Spleen (tissue), 11 donors: Measurements from ENCODE around the gene SPATS2. TPM values are rescaled to one million over a fixed set of nuclear protein-coding genes. Genes with fewer than 3 reads are reported as not detected.

Experiments used
- DNase-seq: peaks from one replicate; pipeline ENCODE4 v3.0.0-alpha.2; 2020
- H3K27ac ChIP-seq, 8 donors: fragments of 200-600 bp; sonication (generic) in 7 of 8; 1 replicate in 4 of 8; 2 replicates in 4 of 8; pipeline versions ENCODE4 v1.5.0 to v1.8.0; 2016 to 2021; ENCODE audit warnings: inconsistent platforms in 4 of 8, mild to moderate bottlenecking in 4 of 8, moderate library complexity in 1 of 8
- H3K27me3 ChIP-seq, 7 donors: fragments of 200-600 bp; sonication (generic) in 6 of 7; replicated peaks in 1 of 7; 1 replicate in 4 of 7; 2 replicates in 3 of 7; pipeline versions ENCODE4 v1.5.0 to v1.8.0; 2016 to 2021; ENCODE audit warnings: inconsistent platforms in 3 of 7, mild to moderate bottlenecking in 1 of 7
- H3K36me3 ChIP-seq, 6 donors: fragments of 200-600 bp; sonication (generic) in 5 of 6; 1 replicate in 4 of 6; 2 replicates in 2 of 6; pipeline versions ENCODE4 v1.5.0 to v1.8.0; 2016 to 2021; ENCODE audit warnings: inconsistent platforms in 2 of 6
- H3K4me1 ChIP-seq, 6 donors: fragments of 200-600 bp; sonication (generic) in 5 of 6; 1 replicate in 3 of 6; 2 replicates in 3 of 6; pipeline versions ENCODE4 v1.5.0 to v1.8.0; 2016 to 2021; ENCODE audit warnings: inconsistent platforms in 3 of 6
- H3K4me3 ChIP-seq, 8 donors: fragments of 200-600 bp; sonication (generic) in 7 of 8; 1 replicate in 4 of 8; 2 replicates in 4 of 8; pipeline versions ENCODE4 v1.5.0 to v1.8.0; 2016 to 2021; ENCODE audit warnings: inconsistent platforms in 4 of 8, mild to moderate bottlenecking in 4 of 8, moderate library complexity in 2 of 8
- H3K9me3 ChIP-seq, 8 donors: fragments of 200-600 bp; sonication (generic) in 7 of 8; 1 replicate in 4 of 8; 2 replicates in 4 of 8; pipeline versions ENCODE4 v1.5.0 to v1.8.0; 2016 to 2021; ENCODE audit warnings: inconsistent platforms in 4 of 8
- POLR2A ChIP-seq, 3 donors: fragments of 450-650 bp; IDR thresholded peaks; one replicate each; pipeline ENCODE4 v1.5.1; 2017; ENCODE audit warnings: antibody characterized with exemption in 3 of 3, mild to moderate bottlenecking in 1 of 3
- POLR2AphosphoS5 ChIP-seq, 3 donors: sonication (generic); formaldehyde crosslinking; IDR thresholded peaks; one replicate each; pipeline ENCODE4 v1.5.1; 2017; ENCODE audit warnings: antibody characterized with exemption in 3 of 3
- WGBS, 5 donors: extraction: QIAGEN DNeasy Blood & Tissue Kit in 3 of 5; methylation state at CpG; one replicate each; pipeline versions ENCODE4 v1.1.5 to v1.1.7; 2013 to 2018; 5-methylcytosine and 5-hydroxymethylcytosine counted together
- intact Hi-C: fragments of 100-400 bp; cut with DNase I; formaldehyde crosslinking; loops from one replicate; pipeline ENCODE4 v1.15.0; 2023; ENCODE audit warnings: low total_unique reads
- polyA plus RNA-seq, 3 donors: library from polyadenylated mRNA; stranded (reverse); fragments of 200-250 nt; gene quantifications; one replicate each; pipeline ENCODE4 v1.2.1, GENCODE V29; 2013
- total RNA-seq, 7 donors: library from RNA; depleted of rRNA in 3 of 7; stranded (reverse); fragments of >200 nt in 3 of 7; fragmentation: NEBNext Ultra II Directional in 4 of 7; extraction: Animal tissue kit (Norgen Biotek cat#: 25700) in 4 of 7; gene quantifications; one replicate each; pipeline versions ENCODE4 v1.1.0 to v1.2.1, GENCODE V29; 2016 to 2021
- TF ChIP-seq, protein P1 (sequence below), 11 experiments: fragments of 200-600 bp in 7 of 11; fragments of 450-650 bp in 4 of 11; sonication (generic) in 4 of 11; IDR thresholded peaks in 8 of 11; conservative IDR thresholded peaks in 3 of 11; 1 replicate in 7 of 11; 2 replicates in 4 of 11; pipeline versions ENCODE4 v1.4.0 to v1.8.0; 2016 to 2021; ENCODE audit warnings: antibody characterized with exemption in 11 of 11, inconsistent platforms in 4 of 11, mild to moderate bottlenecking in 1 of 11
- donor health status: healthy with polysubstance abuse.
- donor health status: DM: no; HTN: no; CAD: no; lungs with moderate emphysema.
- donor health status: DM: no; HTN: no; CAD: no.
- donor health status: Bipolar disorder and iron deficiency.
- donor health status: healthy.
- donor health status: DM: no; HTN: no; CAD: no.
- donor health status: DM: yes; HTN: yes; CAD: no.

Gene SPATS2
- total and polyA plus RNA-seq, 10 donors, result 7.1 to 27.0 (median 19.0) TPM

DNA sequence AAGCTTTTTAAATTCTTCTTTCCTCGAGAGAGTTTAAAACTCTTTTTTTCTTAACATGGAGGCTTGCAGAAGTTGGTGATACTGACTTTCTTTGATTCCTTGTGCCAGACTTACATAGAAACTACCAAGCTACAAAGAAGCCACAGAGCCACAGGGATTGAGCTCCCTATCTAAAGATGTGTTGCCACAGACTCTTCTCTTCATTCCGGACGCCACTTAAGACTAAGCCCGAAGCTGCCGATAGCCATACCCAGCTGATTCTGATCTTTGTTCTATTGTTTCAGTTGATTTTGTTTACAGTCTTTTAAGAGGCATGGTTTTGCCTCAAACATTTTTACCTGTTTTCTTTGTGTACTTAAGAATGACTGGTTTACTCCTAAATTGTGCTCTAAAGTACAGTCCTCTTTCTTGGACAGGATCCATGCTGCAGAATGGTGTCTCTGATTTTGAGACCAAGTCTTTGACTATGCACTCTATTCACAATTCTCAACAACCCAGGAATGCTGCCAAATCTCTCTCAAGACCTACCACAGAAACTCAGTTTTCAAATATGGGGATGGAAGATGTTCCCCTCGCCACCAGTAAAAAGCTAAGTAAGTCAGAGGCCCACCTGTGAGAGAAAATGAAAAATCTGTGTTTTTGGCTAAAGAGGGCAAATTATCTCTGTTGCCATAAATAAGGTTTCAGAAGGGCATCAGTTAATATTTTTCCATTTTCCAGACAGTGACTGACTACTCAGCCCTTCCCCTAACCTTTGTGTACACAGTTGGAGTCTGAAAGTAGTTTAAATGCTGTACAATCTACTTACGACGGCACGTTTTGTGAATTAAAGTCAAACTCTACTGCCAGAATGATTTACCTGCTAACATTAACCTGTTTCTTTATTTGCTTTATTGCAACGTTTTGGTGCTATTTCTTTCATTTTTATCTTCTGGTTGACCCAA, 129.4 kb downstream of the SPATS2 start:
- no peaks in the 10 kb centered on the region for H3K9me3 ChIP-seq
- no peak overlapping the region for H3K4me3 ChIP-seq
- H3K27me3 ChIP-seq, result no peaks in the 10 kb centered on the region
- 91 to 95% (median 92%) methylated on average over 10 of the region's 10 CpGs for WGBS, 5 donors
- TF ChIP-seq POLR2A (IDR thresholded peaks at IDR 0.05) (no peak), POLR2AphosphoS5 (IDR thresholded peaks at IDR 0.05) (no peak)
- TF ChIP-seq, protein P1, sequence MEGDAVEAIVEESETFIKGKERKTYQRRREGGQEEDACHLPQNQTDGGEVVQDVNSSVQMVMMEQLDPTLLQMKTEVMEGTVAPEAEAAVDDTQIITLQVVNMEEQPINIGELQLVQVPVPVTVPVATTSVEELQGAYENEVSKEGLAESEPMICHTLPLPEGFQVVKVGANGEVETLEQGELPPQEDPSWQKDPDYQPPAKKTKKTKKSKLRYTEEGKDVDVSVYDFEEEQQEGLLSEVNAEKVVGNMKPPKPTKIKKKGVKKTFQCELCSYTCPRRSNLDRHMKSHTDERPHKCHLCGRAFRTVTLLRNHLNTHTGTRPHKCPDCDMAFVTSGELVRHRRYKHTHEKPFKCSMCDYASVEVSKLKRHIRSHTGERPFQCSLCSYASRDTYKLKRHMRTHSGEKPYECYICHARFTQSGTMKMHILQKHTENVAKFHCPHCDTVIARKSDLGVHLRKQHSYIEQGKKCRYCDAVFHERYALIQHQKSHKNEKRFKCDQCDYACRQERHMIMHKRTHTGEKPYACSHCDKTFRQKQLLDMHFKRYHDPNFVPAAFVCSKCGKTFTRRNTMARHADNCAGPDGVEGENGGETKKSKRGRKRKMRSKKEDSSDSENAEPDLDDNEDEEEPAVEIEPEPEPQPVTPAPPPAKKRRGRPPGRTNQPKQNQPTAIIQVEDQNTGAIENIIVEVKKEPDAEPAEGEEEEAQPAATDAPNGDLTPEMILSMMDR (IDR thresholded peaks at IDR 0.05 in 8 of 11, conservative IDR thresholded peaks at IDR 0.05 in 3 of 11), result no peak
- intact Hi-C loops, result no loop called here
- H3K36me3 ChIP-seq, result peaks cover 0 to 58% (median 12%) of the 10 kb centered on the region in 6 donors
- DNase-seq, result no peak
- no peaks in the 10 kb centered on the region for H3K4me1 ChIP-seq
- no peak overlapping the region for H3K27ac ChIP-seq

DNA sequence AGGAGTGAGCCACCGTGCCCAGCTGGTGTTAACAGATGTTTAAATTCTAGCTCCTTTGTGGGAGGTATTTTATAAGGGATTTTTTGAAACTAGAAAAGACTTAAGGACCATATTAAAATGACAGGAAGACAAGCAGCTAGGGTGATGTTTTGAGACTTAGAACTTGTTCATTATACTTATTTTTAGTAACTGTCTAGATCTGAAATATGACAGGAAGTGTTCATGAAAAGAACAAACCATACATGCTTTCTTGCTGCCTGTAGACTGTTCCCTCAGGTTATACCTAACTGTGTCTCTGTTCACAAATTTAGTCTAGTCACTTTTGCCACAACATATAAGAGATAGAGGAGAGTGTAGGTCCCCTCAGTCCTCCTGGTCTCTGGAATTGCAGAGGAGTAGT, 134.6 kb downstream of the SPATS2 start:
- Histone ChIP-seq H3K4me1 (peaks cover 0 to 9% (median 0%) of the 10 kb centered on the region in 6 donors), H3K27me3 (no peaks in the 10 kb centered on the region), H3K27ac (no peak overlapping the region), H3K4me3 (no peak overlapping the region), H3K9me3 (no peaks in the 10 kb centered on the region), H3K36me3 (peaks cover 0 to 57% (median 7%) of the 10 kb centered on the region in 6 donors)
- DNase-seq, result no peak
- WGBS, 5 donors, result 48 to 73% (median 57%) methylated on average over 1 of the region's 1 CpG
- no peak for TF ChIP-seq POLR2AphosphoS5 (IDR thresholded peaks at IDR 0.05)
- TF ChIP-seq POLR2A (IDR thresholded peaks at IDR 0.05), result no peak
- TF ChIP-seq, protein P1 (IDR thresholded peaks at IDR 0.05 in 8 of 11, conservative IDR thresholded peaks at IDR 0.05 in 3 of 11), result no peak
- intact Hi-C loops, result no loop called here

DNA sequence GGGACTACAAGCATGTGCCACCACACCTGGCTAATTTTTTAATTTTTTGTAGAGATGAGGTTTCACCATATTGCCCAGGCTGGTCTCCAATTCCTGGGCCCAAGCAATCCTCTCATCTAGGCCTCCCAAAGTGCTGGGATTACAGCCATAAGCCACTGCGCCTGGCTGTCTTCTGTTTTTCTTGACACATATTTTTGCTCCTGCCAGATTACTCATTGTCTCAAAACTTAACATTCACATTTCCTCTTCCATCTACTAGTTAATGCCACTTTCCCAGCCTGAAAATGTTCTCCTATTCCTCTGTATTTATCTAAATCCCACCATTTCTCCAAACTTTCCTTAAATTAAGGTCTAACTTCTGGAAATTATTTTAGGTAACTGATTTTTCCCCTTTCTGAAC, 135.3 kb downstream of the SPATS2 start:
- Histone ChIP-seq H3K27ac (no peak overlapping the region), H3K36me3 (peaks cover 0 to 50% (median 7%) of the 10 kb centered on the region in 6 donors), H3K4me1 (peaks cover 0 to 9% (median 0%) of the 10 kb centered on the region in 6 donors), H3K9me3 (no peaks in the 10 kb centered on the region), H3K4me3 (no peak overlapping the region), H3K27me3 (no peaks in the 10 kb centered on the region)
- TF ChIP-seq POLR2A (IDR thresholded peaks at IDR 0.05) (no peak), POLR2AphosphoS5 (IDR thresholded peaks at IDR 0.05) (no peak)
- TF ChIP-seq, protein P1 (IDR thresholded peaks at IDR 0.05 in 8 of 11, conservative IDR thresholded peaks at IDR 0.05 in 3 of 11), result no peak
- no peak for DNase-seq
- 97 to 100% (median 98%) methylated on average over 1 of the region's 1 CpG for WGBS, 5 donors
- intact Hi-C loops, result no loop called here

DNA sequence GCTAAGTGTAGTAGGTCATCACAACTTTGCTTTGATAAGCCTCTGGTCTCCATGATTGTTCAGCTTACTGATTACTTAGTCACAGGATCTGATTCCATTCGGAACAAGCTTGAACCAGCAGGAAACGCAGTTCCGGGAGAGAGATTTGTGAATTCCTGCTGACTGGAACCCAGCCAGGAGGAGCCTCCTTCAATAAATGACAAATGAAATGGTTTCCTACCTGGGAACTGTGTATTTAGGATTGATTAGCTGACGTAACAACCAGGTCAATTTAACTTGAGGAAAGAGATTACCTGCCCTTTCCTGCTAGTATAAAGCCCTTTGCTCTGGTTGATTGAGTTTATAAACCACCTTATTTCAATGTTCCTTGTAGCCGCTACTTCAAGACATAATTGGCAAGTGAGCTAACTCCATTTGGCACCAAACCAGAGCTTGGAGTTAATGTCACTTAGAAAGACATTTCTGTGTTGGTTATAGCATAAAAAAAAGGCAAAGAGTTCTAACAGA, 136.5 kb downstream of the SPATS2 start:
- intact Hi-C loops, result no loop called here
- Histone ChIP-seq H3K27ac (no peak overlapping the region), H3K4me3 (no peak overlapping the region), H3K9me3 (no peaks in the 10 kb centered on the region), H3K4me1 (peaks cover 0 to 9% (median 0%) of the 10 kb centered on the region in 6 donors), H3K36me3 (peaks cover 0 to 58% (median 7%) of the 10 kb centered on the region in 6 donors), H3K27me3 (no peaks in the 10 kb centered on the region)
- WGBS, 5 donors, result 73 to 83% (median 76%) methylated on average over 5 of the region's 5 CpGs
- no peak for DNase-seq
- TF ChIP-seq, protein P1 (IDR thresholded peaks at IDR 0.05 in 8 of 11, conservative IDR thresholded peaks at IDR 0.05 in 3 of 11), result no peak
- TF ChIP-seq POLR2AphosphoS5 (IDR thresholded peaks at IDR 0.05) (no peak), POLR2A (IDR thresholded peaks at IDR 0.05) (no peak)
